HG03521 (cell line): Measurements from ENCODE around the gene ZWILCH.

Experiments used
- ATAC-seq: cut with Tn5 transposase; IDR thresholded peaks from one replicate; pipeline ENCODE4 v1.9.1; 2021; ENCODE audit warnings: mild to moderate bottlenecking, moderate library complexity; ENCODE audit not compliant: unreplicated experiment

Gene ZWILCH

DNA sequence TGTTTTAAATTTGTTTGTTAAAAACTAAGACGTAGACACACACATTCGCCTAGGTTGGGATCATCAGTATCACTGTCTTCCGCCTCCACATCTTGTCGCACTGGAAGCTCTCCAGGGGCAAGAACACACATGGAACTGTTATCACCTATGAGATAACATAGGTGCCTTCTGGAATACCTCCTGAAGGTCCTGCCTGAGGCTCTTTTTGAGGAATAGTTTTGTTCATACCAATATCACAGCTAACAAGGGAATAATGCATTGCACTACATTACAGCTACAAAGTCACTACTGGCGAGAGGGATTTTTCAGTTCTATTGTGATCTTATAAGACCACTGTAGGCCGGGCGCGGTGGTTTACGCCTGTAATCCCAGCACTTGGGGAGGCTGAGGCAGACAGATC lies 29.9 kb downstream of the ZWILCH start:
- no peak for ATAC-seq

DNA sequence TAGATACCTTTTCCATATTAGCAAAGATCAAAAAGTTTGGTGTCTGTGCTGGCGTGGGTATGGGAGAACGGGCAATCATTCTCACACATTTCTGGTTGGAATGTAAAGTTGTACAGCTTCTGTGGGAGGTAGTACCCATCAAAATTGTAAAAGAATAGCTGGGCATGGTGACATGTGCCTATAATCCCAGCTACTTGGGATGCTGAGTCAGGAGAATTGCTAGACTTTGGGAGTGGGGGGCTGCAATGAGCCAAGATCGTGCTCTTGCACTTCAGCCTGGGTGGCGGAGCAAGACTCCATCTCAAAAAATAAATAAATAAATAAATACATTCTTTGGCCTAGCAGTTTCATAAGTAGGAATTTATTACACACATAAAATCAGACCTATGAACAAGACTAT lies 37.8 kb downstream of the ZWILCH start:
- ATAC-seq: no peak

DNA sequence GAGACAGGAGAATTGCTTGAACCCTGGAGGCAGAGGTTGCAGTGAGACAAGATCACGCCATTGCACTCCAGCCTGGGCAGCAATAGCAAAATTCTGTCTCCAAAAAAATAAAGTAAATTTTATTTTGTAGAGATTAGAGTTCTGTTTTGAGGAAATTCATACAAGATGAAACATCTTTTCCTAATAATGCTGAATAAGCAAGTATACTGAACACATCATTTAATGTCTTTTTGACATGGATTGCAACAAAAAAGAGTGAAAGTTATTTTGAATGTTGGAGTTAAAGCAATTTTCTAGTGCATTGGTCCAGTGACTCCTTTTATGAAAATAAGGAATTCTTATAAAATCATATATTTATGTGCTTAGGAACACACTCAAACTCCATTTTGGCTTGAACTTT lies 40.1 kb downstream of the ZWILCH start:
- ATAC-seq: no peak

DNA sequence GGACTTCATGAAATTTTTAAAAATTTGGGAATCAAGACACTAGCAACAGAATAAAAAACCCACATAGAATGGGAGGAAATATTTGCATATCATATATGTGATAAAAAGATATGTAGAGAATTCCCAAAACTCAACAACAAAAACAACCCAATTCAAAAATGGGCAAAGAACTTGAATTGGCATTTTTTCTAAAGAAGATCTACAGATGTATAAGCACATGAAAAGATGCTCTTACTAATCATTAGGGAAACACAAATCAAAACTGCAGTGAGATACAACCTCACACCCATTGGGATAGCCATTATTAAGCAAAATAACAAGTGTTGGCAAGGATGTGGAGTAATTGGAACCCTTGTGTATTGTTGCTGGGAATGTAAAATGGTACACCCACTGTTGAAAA lies 50.6 kb downstream of the ZWILCH start:
- no peak for ATAC-seq

DNA sequence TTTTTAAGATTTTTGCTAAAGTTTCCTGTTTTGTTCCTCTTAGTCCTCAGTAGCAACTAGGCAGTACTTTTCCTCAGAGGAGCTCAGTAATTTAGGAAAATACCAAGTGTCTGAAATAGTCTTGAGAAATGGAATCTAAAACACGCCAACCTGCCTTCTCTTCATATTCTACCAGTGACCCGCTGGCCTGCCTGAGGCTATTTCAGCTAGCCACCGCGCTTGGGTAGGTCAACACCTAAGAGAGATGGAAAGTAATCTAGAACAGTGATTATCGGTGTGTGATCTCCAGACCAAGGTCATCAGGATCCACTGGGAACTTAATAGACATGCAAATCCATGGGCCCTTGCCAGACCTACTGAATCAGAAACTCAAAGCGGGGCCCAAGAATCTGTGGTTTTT lies 53.1 kb downstream of the ZWILCH start:
- no peak for ATAC-seq

DNA sequence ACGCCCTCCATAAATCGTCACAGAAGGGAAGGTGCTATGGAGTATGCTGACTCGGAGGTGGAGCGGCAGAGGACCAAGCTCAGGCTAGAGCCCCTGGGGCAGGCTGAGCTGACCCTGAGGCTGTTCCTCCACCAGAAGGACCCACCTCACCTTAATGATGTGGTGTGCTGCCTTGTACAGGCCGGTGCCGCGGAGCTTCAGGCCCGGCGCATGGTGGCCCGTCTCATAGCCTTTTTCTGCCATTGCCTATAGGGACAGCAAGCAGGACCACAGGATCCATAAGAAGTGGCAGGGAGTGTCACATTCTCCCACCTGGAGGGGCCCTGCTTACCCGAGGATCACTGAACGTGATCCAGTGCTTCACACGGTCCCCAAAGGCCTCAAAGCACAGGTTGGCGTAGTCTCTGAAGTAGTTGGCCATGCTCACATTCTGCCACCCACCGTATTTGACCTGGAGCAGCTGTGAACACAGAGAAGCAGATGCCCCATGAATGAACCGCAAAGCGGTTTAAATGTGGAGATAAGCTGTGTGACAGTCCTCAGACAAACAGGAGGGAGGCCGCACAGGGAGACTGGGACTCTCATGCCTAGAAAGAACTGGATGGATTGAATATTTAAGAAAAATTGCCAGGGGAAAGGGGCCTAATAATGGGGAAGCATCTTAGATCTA lies 55.9 kb downstream of the ZWILCH start:
- ATAC-seq: no peak

DNA sequence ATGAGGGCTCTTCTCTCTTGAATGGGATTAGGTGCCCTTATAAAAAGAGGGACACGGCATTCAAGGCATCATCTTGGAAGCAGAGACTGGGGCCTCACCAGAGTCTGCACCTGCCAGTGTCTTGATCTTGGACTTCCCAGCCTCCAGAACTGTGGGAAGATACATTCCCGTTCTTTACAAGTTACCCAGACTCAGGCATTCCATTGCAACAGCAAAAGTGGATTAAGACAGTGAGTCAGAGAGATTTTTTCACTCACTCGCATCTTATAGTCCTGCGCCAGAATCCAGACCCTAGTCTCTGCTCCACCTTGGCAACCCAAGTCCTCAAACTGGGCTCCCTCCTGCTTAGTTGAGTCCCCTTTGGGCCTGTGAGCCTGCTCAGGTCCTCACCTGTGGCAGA lies 58.0 kb downstream of the ZWILCH start:
- no peak for ATAC-seq

DNA sequence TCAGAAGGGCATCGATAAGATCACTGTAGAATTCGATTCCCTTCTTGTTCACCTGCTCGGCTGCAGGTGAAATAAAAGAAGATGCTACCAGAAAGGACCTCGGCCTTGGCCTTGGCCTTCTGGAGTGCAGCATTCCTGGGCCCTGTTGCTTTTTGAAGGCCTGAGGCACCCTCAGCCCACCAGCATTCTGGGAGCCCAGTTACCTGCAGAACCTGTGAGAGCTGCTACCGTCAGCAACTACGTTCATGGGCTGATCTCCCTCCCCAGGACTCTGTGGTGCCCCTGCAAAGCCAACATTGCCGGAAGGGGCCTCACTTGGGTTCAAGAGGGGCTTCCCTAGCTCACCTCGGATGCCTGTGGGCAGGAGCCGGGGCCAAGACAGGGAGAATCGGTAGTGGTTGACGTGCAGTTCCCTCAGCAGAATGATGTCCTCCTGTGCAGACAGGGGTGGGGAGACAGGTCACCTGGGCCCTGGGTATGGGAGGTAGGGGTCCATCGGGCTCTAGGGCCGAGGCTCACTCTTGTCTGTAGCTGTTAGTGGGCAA lies 58.5 kb downstream of the ZWILCH start:
- ATAC-seq: no peak

DNA sequence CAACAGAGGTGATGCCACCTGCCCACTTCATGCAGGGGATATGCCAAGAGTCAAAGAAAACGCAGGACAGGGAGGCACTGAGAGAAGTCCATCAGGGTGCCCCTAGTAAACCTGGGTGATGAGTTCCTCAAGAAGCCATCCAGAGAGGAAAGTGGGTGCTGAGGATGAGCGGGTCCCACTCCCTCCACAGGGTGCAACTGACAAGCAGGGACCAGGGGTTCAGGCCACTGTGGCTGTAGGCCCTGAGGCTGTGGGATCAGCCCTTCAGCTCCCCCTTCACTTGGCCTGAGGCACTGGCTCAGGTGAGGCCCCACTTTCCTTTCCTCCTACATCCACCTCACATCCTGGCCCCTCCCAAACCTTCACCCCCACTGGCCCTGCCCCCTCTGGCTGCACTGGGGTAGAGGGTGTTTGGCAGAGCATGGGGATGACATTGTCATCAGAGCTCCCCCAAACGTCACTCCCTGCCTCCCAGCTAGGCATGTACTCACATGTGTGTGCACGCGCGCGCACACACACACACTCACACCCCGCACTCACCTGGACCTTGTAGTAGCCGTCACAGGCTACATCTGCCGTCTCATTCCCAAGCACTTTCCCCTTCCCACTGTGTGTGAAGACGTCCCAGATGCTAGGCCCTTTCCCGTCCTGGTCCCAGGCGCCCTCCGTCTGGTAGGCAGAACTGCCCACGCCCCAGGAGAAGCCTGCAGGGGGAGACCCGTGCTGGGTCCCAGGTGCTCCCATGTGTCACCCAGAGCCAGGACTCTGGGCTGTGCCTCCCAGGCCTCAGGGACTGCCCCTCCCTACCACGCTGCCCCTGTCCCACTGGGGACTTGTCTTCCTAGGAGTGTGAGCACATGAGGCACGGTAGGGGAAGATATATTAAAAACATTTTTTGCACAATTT lies 59.3 kb downstream of the ZWILCH start:
- no peak for ATAC-seq

DNA sequence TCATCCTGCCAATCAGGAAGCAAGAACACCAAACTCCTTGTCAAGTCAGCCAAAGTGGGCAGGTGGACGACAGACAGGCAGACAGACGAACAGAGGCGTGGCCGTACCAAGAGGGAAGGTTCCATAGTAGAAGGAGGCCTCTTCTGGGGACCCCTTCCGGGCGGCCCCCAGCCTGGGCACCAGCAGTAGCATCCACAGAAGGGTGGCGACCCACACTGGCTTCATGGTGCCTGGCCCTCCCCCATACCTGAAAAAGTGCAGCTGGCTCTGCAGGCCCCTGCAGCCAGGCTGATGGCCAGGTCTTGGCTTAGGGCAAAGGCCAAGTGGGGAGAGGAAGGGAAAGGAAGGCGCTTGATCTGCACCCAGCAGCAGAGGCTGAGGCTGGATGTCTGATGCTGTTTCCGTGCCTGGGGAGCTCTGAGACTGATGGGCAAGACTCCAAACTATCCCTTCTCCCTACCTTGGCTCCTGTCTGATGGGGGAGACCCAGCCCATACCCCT lies 60.1 kb downstream of the ZWILCH start:
- ATAC-seq: no peak

DNA sequence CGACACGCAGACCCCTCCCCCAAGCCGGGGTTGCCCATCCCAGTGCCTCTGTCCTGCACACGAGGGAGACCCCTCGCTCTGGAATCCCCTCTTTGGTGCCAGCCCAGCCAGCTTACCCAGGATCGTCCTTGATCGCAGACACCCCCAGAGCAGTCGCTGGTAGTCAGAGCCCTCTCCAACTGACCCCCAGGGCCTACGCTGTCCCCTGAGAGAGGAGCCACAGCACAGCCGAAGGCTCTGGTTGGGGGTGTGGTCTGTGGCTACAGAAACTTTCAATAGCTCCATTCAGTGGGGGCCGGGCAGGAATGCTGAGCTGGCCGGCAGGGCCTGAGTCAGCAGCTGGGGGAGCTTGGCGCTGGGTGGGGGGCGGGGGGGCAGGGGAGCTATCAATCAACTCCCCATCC lies 60.6 kb downstream of the ZWILCH start, which contains the start of gene LCTL:
Gene LCTL, minus strand, starts transcription at position 258 of the 404 bp plus-strand sequence. CDS start 633 bp downstream, outside the sequence.
- ATAC-seq: no peak

DNA sequence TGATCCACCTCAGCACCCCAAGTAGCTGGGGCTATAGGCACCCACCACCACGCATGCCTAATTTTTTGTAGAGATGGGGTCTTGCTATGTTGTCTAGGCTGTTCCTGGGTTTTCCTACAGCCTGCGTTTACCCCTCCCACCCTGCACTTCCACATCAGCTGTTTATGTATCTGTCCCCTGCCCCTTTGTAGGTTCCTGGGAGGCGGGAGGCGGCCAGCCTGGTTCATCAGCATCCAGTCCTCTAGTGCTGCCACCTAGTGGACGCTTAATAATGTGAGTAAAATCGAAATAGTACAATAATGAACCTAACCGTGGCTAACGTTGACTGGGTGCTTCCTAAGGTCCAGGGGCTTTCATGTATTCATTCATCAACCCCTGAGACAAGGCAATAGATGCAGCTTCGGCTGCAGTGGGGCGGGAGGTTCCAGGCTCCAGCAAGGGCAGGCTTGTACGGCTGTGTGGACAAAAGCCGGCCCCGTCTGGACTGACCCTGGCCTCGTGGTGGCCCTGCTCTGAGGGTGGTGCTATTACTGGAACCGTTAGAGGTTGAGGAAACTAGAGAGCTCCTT lies 61.9 kb downstream of the ZWILCH start:
- no peak for ATAC-seq

DNA sequence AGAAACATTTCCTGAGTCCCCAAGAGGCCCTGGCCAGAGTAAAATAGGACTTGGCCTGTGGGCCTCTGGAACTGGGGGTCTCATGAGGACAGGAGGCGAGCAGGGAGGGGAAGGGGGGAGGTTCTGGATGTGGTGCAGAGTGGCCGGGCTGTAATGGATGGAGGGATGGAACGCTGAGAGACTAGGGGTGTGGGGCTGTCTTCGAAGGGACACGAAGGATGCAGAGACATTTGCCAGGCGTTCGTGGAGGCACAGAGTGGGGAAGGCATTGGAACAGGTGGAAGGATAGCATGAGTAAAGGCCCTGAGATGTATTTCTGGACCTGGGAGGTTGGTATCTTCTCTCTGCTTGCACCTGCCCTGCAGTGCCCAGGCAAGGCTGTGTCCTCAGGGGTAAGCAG lies 62.8 kb downstream of the ZWILCH start:
- ATAC-seq: no peak

DNA sequence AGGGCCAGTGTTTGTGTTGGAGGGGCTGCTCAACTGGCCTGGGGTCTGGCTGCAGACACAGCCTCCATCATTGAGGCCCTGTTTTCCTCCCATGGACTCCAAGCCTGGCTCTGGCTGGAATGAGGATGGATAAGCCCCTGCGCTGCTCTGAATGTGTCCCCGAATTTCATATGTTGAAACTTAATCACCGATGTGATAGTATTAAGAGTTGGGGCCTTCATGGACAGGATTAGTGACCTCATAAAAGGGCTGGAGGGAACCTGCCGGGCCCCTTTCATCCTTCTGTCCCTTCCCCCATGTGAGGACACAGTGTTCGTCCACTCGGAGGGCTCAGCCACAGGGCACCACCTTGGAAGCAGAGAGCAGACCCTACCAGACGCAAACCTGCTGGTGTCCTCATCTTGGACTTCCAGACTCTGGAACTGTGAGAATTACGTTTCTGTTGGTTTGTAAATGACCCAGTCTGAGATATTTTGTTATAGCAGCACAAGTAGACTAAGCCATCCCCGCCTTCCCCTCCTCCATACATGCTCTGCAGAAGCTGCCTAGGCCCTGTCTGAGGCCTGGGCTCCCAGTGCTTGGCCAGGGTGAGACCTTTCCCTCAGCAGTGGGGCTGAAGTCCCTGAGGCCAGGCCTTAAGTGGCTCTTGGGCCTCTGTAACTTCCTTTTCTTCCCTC lies 64.5 kb downstream of the ZWILCH start:
- ATAC-seq: no peak

DNA sequence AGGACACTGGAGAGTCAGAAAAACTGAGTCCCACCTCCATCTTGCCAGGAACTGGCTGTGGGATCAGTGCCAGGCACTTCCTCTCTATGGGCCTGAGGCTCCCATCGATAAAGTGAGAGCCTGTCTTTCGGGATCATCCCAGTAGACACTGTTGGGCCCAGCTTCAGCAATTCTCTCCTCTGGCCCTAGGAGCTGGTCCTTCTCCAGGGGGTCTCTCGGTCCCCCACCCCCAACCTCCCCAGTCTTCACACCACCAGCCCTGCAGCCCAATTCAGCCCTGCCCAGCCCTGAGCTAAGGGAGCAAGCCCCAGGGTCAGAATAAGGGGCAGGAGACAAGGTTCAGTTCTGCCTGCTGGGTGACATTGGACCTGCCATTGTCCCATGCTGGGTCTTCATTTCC lies 65.2 kb downstream of the ZWILCH start:
- ATAC-seq: no peak

DNA sequence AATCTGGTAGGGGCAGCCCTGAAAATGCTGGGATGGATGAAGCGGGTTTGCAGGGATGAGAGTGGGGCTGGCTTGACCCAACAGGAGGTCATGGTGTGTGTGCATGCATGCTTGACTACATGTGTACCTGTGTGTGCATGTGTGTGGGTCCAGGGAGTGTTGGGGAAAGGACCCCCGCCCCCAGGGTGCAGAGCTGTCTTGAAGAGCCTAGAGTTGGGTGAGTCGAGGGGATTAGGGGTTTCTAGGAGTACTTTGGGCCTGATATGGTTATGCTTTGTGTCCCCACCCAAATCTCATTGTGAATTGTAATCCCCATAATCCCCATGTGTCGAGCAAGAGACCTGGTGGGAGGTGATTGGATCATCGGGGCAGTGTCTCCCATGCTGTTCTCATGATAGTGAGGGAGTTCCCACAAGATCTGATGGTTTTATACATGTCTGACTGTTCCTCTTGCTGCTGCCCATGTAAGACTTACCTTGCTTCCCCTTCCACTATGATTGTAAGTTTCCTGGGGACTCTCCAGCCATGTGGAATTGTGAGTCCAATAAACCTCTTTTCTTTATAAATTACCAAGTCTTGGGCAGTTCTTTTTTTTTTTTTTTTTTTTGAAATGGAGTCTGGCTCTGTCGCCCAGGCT lies 65.8 kb downstream of the ZWILCH start:
- no peak for ATAC-seq

DNA sequence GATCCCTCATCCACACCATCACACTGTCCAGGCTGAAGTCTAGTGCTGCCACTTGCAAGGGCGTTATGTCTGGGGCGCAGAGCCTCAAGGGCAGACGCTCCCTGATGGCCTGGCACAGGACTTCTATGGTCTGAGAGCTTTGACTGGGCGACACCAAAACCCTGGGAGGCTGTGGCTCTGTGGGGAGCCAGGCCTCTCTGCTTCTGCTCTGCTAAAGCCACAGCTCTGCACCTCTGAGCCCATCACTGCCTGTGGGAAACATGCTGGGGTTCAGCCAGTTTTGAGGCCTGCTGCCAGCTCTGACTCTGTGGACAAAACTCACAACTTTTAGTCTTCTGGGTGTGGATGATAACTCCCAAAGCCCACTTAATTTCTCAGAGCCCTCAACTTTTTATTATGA lies 67.0 kb downstream of the ZWILCH start:
- no peak for ATAC-seq

DNA sequence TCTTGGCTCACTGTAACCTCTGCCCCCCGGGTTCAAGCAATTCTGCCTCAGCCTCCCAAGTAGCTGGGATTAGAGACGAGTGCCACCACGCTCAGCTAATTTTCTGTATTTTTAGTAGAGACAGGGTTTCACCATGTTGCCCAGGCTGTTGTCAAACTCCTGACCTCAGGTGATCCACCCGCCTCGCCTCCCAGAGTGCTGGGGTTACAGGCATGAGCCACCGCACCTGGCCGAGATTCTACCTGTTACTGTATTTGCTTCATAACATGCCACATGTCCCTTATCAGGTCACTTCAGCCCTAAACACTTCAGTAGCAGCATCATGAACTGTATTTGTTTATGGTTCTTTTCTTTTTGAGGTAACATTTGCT lies 68.2 kb downstream of the ZWILCH start:
- no peak for ATAC-seq

DNA sequence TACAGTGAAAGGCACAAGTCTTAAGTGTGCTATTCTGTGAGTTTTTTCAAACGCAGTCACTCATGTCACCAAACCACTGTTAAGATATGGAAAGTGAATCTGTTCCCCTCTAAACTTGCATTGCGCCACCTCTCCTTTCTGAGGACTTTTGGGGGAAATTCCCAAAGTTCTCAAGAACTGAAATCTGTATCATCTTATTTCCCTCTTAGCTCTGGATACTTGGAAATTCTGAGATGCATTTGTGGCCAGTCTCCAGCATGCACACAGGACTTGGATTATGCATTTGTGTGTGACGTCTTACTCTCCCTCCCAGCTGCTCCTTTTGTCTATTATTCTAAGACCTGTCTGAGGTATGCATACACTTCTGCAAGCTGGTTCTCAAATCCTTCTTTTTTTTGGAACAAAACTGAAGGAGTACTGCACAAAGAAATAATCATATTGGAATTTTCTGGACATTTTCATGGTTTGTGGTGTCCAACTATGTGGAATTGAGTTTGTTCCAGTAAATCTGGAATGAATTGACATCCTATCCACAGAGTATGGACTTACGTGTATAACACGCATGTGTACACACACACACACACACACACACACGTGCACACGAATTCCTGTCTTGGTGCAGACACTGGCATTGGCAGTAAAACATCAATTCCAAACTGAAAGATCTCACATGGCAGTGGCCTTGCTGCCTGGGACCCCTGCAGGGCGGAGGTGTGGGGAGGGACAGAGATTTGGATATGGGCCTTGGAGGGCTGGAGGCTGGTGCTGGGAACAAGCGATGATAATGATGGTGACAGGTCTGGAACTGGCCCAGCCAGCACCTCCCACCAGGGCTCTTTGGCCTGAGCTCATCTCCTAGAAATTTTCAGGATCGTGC lies 68.8 kb downstream of the ZWILCH start:
- no peak for ATAC-seq

DNA sequence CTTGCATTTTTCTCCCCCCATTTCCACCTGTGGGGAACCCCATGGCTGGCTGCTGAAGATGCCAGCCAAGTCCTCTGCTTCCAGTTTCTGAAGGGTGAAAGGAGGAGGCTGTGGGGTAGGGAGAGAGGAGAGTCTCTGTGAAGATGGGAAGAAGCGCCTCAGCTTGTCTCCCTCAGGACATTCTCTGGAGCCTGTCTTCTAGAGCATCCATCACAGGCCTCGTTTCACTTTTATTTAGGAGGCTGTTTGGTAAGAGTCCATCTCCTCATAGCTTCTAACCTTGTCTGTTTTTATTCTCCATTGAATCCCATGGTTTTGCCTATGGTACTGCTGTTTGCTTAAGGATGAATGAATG lies 69.4 kb downstream of the ZWILCH start:
- ATAC-seq: no peak
